ENCODE measurements around the gene GTF2H2C_2.
A peak's percentile ranks its signal among the peaks of the same experiment; 100 is the strongest.
"Not testable (repeated sequence)": the region's sequence is repeated elsewhere in the genome, so short reads cannot be mapped to it uniquely, and the experiment has no call there.

Gene GTF2H2C_2

DNA sequence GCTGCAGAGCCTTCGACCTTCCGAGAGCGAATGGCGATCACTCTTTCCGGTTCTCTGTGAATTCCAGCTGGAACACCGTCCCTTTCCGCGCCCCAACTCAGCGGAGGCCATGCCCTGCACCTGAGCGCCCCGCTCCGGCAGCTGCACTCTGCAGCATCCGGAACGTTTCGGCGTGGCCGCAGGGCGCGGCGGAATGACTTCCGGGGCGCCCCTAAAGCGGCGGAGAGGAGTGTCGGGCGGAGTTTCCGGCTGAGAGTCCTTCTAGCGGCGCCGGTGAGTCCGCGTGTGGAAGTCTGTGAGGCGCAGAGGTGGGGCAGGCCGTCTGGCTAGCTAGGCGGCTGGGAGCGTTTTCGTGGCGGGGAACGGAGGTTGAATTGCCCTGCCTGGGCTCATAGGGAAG, at the start of gene GTF2H2C_2:
Gene GTF2H2C_2 (plus strand): TSS at position 252 of the 400 bp plus-strand sequence.
- peak; percentile 95 to 100 (median 99) for ATAC-seq
- DNase-seq; H3K36me3 ChIP-seq; H3K27me3 ChIP-seq; intact Hi-C loops (cut with DNase I); H3K9me3 ChIP-seq; H3K4me3 ChIP-seq; H3K27ac ChIP-seq; H3K4me1 ChIP-seq: not testable (repeated sequence)
- no CpG with 5 or more reads among the region's 39 CpGs for WGBS, 4 donors

GRCh38 chr5:70400984-70401686, 14.0 kb upstream of the GTF2H2C_2 start:
- H3K9me3 ChIP-seq; intact Hi-C loops (cut with DNase I); H3K36me3 ChIP-seq; H3K4me1 ChIP-seq; H3K27me3 ChIP-seq: not testable (repeated sequence)
- Histone ChIP-seq H3K27ac (peak overlapping the region in 9 of 12 donors; percentile 24 to 84 (median 75)), H3K4me3 (peak overlapping the region in 11 of 12 donors; percentile 34 to 66 (median 59))
- peak in 2 of 4 donors; percentile 80 to 85 for ATAC-seq
- 0% methylated on average over 25 to 32 of the region's 71 CpGs; no CpG with 5 or more reads in 2 of the 4 donors for WGBS, 4 donors
- peak in 2 of 5 donors; percentile 25 to 46 for DNase-seq

- H3K9me3 ChIP-seq; H3K27ac ChIP-seq; H3K4me1 ChIP-seq; H3K36me3 ChIP-seq; intact Hi-C loops (cut with DNase I); H3K4me3 ChIP-seq; DNase-seq; H3K27me3 ChIP-seq; ATAC-seq: not testable (repeated sequence)
- no CpG with 5 or more reads among the region's 1 CpG for WGBS, 4 donors
These were observed 6.2 kb downstream of the GTF2H2C_2 start for GRCh38 chr5:70421322-70421721.

DNA sequence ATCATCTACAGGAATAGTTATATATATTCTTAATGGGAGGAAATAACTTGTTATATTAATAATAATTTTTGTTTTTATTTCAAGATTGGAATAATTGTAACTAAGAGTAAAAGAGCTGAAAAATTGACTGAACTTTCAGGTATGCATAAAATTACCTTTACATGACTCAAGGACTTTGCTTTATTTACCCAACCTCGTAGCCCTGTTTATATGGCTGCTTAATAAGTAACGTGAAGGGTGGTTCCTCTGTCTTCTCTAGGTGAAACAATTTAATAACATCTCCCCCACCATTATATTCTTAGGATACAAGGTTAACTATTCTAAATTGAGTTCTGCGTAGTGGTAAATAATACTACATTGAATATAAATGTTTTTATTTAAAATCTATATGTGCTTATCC, 8.0 kb downstream of the GTF2H2C_2 start:
- ATAC-seq; H3K9me3 ChIP-seq; H3K4me1 ChIP-seq; DNase-seq; H3K36me3 ChIP-seq; H3K27me3 ChIP-seq; intact Hi-C loops (cut with DNase I); H3K4me3 ChIP-seq; H3K27ac ChIP-seq: not testable (repeated sequence)
- no CpG with 5 or more reads among the region's 3 CpGs for WGBS, 4 donors

- H3K4me1 ChIP-seq; intact Hi-C loops (cut with DNase I); H3K27me3 ChIP-seq; H3K4me3 ChIP-seq; DNase-seq; H3K27ac ChIP-seq; H3K9me3 ChIP-seq: not testable (repeated sequence)
- ATAC-seq = peak in 1 of 4 donors; percentile 33
- H3K36me3 ChIP-seq = peaks cover 0 to 14% (median 0%) of the 10 kb centered on the region in 9 donors
- no CpG with 5 or more reads among the region's 2 CpGs for WGBS, 4 donors
These were observed 23.4 kb downstream of the GTF2H2C_2 start for GRCh38 chr5:70438518-70438917.

- H3K36me3 ChIP-seq; intact Hi-C loops (cut with DNase I); H3K4me1 ChIP-seq; H3K9me3 ChIP-seq; H3K4me3 ChIP-seq; DNase-seq; H3K27ac ChIP-seq; H3K27me3 ChIP-seq; ATAC-seq: not testable (repeated sequence)
- WGBS, 4 donors = no CpG with 5 or more reads among the region's 1 CpG
These were observed 34.4 kb downstream of the GTF2H2C_2 start for GRCh38 chr5:70449565-70449964.

- WGBS, 4 donors = no CpG with 5 or more reads among the region's 7 CpGs
These were observed 36.2 kb downstream of the GTF2H2C_2 start for GRCh38 chr5:70451249-70451984.

GRCh38 chr5:70457093-70457492, 41.9 kb downstream of the GTF2H2C_2 start:
- H3K4me1 ChIP-seq; H3K9me3 ChIP-seq; H3K27ac ChIP-seq; DNase-seq; H3K36me3 ChIP-seq; H3K27me3 ChIP-seq; H3K4me3 ChIP-seq; intact Hi-C loops (cut with DNase I): not testable (repeated sequence)
- WGBS, 4 donors = no CpG with 5 or more reads among the region's 6 CpGs
- peak in 2 of 4 donors; percentile 34 to 38 for ATAC-seq

More at GRCh38 chr5:70451249-70451984, 36.2 kb downstream of the GTF2H2C_2 start:
- H3K9me3 ChIP-seq; H3K27ac ChIP-seq; H3K36me3 ChIP-seq; H3K4me1 ChIP-seq; intact Hi-C loops (cut with DNase I); H3K4me3 ChIP-seq; DNase-seq; H3K27me3 ChIP-seq: not testable (repeated sequence)
- ATAC-seq = peak in 3 of 4 donors; percentile 65 to 89 (median 87)

DNA sequence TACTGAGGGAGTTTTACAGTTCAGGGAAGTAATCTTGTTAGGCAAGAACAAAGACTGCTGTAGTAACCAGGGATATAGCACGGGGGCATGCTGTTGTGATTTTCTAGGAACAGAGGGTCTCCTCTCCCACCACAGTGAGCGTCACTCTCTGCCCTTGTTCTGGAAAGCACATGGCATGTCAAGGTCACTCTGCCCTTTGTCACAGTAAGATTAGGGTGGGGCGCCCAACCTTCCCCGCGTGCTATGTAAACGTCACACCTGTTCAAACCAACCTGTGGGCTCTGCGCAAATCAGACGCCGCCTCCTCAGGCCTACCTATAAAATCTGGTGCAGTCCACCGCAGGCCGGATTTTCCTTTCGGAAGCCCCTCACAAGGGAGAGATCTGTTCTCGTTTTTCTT, 44.0 kb downstream of the GTF2H2C_2 start:
- DNase-seq; H3K4me1 ChIP-seq; H3K27ac ChIP-seq; H3K9me3 ChIP-seq; H3K27me3 ChIP-seq; ATAC-seq; H3K36me3 ChIP-seq; intact Hi-C loops (cut with DNase I); H3K4me3 ChIP-seq: not testable (repeated sequence)
- 91 to 100% (median 94%) methylated on average over 4 to 6 of the region's 13 CpGs; no CpG with 5 or more reads in 1 of the 4 donors for WGBS, 4 donors

- H3K9me3 ChIP-seq; H3K4me1 ChIP-seq; H3K36me3 ChIP-seq; H3K27ac ChIP-seq; H3K27me3 ChIP-seq; H3K4me3 ChIP-seq; DNase-seq; intact Hi-C loops (cut with DNase I): not testable (repeated sequence)
- no CpG with 5 or more reads among the region's 6 CpGs for WGBS, 4 donors
- peak in 1 of 4 donors; percentile 39 for ATAC-seq
These were observed 46.8 kb downstream of the GTF2H2C_2 start for GRCh38 chr5:70461984-70462383.

GRCh38 chr5:70464019-70464637, 49.0 kb downstream of the GTF2H2C_2 start:
- peak in 3 of 4 donors; percentile 41 to 61 (median 54) for ATAC-seq
- DNase-seq; H3K4me1 ChIP-seq; intact Hi-C loops (cut with DNase I); H3K27me3 ChIP-seq; H3K27ac ChIP-seq; H3K36me3 ChIP-seq; H3K9me3 ChIP-seq; H3K4me3 ChIP-seq: not testable (repeated sequence)
- no CpG with 5 or more reads among the region's 5 CpGs for WGBS, 4 donors

Measured in heart left ventricle (tissue), 16 donors.